ENCODE results near the gene SLC17A2.
"Not testable (repeated sequence)": the region's sequence is repeated elsewhere in the genome, so short reads cannot be mapped to it uniquely, and the experiment has no call there.

SLC17A2 gene

DNA sequence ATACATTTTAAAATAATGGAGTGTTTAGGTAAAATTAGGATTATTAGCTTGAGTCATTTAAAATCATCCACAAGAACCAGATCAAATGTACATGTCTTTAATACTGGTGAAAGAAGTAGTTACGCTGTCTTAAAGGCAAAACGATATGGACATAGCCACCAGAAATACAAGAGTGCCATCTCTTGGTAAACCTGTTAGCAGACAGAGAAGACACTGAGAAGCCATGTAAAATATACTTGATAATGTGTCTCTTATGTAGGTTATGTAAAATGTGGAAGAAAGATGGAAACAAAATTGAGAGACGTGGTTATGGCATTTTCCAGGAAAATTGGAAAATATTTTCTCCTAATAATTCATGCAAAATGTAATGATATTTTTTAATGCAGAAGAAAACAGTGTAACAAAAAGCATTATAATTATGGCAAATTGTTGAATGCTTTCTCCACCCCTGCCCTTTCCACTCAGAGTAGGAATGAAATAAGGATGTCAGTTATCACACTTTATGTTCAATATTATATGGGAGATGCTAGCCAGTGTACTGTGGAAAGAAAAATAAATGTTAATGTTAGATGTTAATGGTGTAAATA lies 12.2 kb upstream of the SLC17A2 start:
- TF ChIP-seq, protein P1, sequence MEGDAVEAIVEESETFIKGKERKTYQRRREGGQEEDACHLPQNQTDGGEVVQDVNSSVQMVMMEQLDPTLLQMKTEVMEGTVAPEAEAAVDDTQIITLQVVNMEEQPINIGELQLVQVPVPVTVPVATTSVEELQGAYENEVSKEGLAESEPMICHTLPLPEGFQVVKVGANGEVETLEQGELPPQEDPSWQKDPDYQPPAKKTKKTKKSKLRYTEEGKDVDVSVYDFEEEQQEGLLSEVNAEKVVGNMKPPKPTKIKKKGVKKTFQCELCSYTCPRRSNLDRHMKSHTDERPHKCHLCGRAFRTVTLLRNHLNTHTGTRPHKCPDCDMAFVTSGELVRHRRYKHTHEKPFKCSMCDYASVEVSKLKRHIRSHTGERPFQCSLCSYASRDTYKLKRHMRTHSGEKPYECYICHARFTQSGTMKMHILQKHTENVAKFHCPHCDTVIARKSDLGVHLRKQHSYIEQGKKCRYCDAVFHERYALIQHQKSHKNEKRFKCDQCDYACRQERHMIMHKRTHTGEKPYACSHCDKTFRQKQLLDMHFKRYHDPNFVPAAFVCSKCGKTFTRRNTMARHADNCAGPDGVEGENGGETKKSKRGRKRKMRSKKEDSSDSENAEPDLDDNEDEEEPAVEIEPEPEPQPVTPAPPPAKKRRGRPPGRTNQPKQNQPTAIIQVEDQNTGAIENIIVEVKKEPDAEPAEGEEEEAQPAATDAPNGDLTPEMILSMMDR (IDR thresholded peaks at IDR 0.05; ENCODE audit: low read depth, low read length), result no peak

DNA sequence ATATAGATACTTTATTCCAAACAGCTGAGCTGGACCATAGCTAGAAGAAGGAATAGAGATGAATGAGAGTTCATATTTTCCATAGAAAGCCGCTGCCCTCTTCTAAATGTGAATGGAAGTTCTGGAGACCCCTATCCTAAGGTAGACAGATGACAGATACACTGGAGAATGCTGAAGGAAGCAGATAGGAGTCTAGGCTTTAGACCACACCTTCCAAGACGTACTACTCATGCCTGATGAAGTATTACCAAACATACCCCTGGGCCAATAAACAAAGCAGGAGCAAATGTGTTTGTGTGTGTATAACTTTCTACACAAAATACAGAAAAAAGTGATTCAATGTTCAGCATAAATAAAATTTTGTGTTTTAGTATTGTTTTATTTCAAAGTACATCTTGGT lies 9.1 kb upstream of the SLC17A2 start:
- H3K4me3 ChIP-seq (ENCODE audit: low read depth, low read length), result no peak overlapping the region
- TF ChIP-seq, protein P1 (IDR thresholded peaks at IDR 0.05; ENCODE audit: low read depth, low read length), result no peak

More for the DNA sequence above, 12.2 kb upstream of the SLC17A2 start:
- H3K4me3 ChIP-seq (ENCODE audit: low read depth, low read length), result no peak overlapping the region

DNA sequence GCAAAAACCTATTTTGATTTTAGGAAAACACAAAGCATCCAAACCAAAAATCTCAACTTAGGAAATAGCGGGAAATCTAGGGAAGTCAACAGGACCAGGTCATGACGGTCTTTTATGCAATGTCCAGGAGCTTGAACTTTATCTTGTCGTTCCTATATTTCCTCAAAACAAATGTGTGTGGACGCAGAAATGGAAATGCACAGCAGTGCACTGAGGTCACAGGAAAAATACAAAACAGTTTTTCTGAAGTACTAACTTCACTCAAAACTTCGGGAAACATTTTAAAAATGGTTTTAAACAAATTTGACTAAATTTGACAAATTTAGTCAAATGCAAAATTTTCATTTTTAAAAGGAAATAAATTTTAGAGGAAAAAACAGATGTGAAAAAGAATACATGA lies 5.5 kb upstream of the SLC17A2 start:
- TF ChIP-seq, protein P1 (IDR thresholded peaks at IDR 0.05; ENCODE audit: low read depth, low read length), result no peak
- H3K4me3 ChIP-seq (ENCODE audit: low read depth, low read length), result no peak overlapping the region

DNA sequence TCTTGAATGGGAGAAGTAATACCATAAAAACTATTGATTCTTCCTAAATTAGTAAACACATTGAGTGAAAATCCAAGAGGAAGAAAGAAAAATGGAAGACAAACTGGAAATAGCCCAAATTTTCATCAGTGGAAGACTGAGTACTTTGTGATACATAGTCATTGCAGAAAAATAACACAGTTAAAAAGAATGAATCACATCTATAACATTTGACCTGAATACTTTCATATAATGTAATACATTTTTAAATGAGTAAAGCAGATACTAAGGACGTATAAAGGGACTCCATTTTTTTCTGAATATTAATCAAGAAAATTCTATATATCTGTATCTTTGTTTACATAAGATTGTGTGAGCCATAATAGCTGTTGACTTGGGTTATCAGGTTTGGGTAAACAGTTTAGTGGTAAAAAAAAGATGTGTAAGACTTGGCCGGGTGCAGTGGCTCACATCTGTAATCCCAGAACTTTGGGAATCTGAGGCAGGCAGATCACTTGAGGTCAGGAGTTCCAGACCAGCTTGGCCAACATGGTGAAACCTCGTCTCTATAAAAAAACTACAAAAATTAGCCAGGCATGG lies 4.3 kb upstream of the SLC17A2 start:
- TF ChIP-seq, protein P1 (IDR thresholded peaks at IDR 0.05; ENCODE audit: low read depth, low read length), result no peak
- H3K4me3 ChIP-seq (ENCODE audit: low read depth, low read length), result no peak overlapping the region

DNA sequence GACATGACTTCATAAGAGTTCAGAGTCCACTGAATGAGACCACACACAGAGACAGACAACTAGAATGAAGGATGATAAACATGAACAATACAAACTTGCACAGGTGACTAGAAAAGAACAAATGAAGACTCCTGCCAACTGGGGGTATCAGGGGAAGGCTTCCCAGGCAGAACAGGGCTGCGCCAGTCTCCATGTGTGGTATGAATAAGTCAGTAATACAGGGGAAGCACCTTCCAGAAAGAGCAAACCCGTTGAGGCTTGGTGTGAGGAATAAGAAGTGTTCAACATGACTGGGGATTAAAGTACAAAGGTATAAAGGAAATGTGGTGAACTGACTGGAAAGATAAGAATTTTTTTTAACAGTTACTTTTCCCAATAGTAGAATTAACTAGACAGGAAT lies 3.7 kb upstream of the SLC17A2 start:
- no peak overlapping the region for H3K4me3 ChIP-seq (ENCODE audit: low read depth, low read length)
- TF ChIP-seq, protein P1 (IDR thresholded peaks at IDR 0.05; ENCODE audit: low read depth, low read length), result no peak

DNA sequence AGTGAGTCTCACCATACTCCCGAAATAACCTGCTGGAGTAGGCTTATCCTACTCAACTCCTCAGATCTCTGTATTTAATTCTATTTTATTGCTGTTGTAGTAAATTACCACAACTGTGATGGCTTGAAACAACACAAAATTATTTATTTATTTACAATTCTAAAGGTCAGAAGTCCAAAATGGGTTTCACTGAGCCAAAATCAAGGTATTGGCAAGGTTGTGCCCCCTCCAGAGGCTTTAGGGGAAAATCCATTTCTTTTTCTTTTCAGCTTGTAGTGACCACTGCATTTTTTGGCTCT lies 869 bp upstream of the SLC17A2 start:
- H3K4me3 ChIP-seq (ENCODE audit: low read depth, low read length), result no peak overlapping the region
- TF ChIP-seq, protein P1 (IDR thresholded peaks at IDR 0.05; ENCODE audit: low read depth, low read length), result no peak

DNA sequence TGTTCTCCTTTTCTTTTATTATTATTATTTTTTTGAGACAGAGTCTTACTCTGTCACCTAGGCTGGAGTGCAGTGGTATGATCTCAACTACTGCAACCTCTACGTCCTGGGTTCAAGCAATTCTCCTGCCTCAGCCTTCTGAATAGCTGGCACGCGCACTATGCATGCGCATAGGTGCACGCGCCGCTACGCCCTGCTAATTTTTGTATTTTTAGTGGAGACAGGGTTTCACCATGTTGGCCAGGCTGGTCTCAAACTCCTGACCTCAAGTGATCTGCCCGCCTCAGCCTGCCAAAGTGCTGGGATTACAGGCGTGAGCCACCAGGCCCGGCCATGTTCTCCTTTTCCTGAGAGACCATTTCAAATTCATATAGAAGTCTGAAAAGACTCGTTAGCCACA lies 706 bp downstream of the SLC17A2 start:
- H3K4me3 ChIP-seq (ENCODE audit: low read depth, low read length), result not testable (repeated sequence)

Data from WI38 (cell line).